ENCODE measurements around the gene DPF3. TPM values are rescaled to one million over a fixed set of nuclear protein-coding genes. Genes with fewer than 3 reads are reported as not detected.

DPF3 gene
- total and polyA plus RNA-seq, 9 donors: 1.3 to 3.9 (median 1.9) TPM

DNA sequence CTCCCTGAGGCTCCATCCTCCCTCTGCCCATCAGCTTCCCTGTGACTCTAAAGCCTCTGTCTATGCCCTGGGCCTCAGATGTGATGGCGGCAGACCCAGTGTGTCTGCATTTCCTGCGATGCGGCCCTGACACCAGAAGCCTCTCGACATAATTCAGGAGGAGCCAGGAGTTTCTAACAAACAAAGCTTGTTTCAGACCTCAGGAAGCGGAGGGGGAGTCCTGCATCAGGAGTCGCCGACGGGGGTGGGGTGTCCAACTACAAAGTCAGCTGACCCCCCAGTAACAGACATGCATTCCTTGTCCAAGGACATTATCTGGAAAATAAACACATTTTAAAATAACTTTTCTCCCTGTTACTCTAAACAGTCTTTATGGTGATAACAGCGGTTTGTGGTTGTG lies 167.5 kb downstream of the DPF3 start:
- Histone ChIP-seq H3K9me3 (replicated peaks; ENCODE audit: control insufficient read depth, low read depth, low read length) (no peaks in the 10 kb centered on the region), H3K4me1 (ENCODE audit: control insufficient read depth, insufficient read depth, low read length) (peaks cover 2% of the 10 kb centered on the region), H3K4me3 (ENCODE audit: low read length) (no peak overlapping the region), H3K27ac (ENCODE audit: low read length) (no peak overlapping the region), H3K36me3 (ENCODE audit: control insufficient read depth, insufficient read depth, low read length) (no peaks in the 10 kb centered on the region), H3K27me3 (ENCODE audit: control insufficient read depth, insufficient read depth, low read length) (peaks cover 2% of the 10 kb centered on the region)
- DNase-seq: no peak
- 63% methylated on average over 4 of the region's 9 CpGs for WGBS (ENCODE audit: insufficient coverage)

- 66% methylated on average over 3 of the region's 6 CpGs for whole genome bisulfite sequencing (ENCODE audit: insufficient coverage)
- Histone ChIP-seq H3K27ac (ENCODE audit: low read length) (no peak overlapping the region), H3K27me3 (ENCODE audit: control insufficient read depth, insufficient read depth, low read length) (no peaks in the 10 kb centered on the region)
Measured at GRCh38 chr14:72723858-72724530, 169.9 kb downstream of the DPF3 start.

GRCh38 chr14:72722201-72722785 lies 171.6 kb downstream of the DPF3 start:
- WGBS (ENCODE audit: insufficient coverage): 72% methylated on average over 10 of the region's 11 CpGs
- Histone ChIP-seq H3K9me3 (replicated peaks; ENCODE audit: control insufficient read depth, low read depth, low read length) (no peaks in the 10 kb centered on the region), H3K27me3 (ENCODE audit: control insufficient read depth, insufficient read depth, low read length) (no peaks in the 10 kb centered on the region), H3K4me3 (ENCODE audit: low read length) (no peak overlapping the region), H3K36me3 (ENCODE audit: control insufficient read depth, insufficient read depth, low read length) (no peaks in the 10 kb centered on the region), H3K27ac (ENCODE audit: low read length) (no peak overlapping the region), H3K4me1 (ENCODE audit: control insufficient read depth, insufficient read depth, low read length) (peaks cover 2% of the 10 kb centered on the region)
- DNase-seq: no peak

More at GRCh38 chr14:72723858-72724530, 169.9 kb downstream of the DPF3 start:
- Histone ChIP-seq H3K4me3 (ENCODE audit: low read length) (no peak overlapping the region), H3K36me3 (ENCODE audit: control insufficient read depth, insufficient read depth, low read length) (no peaks in the 10 kb centered on the region), H3K9me3 (replicated peaks; ENCODE audit: control insufficient read depth, low read depth, low read length) (no peaks in the 10 kb centered on the region), H3K4me1 (ENCODE audit: control insufficient read depth, insufficient read depth, low read length) (peaks cover 2% of the 10 kb centered on the region)
- DNase-seq: peak; percentile 42

- Histone ChIP-seq H3K27me3 (ENCODE audit: control insufficient read depth, insufficient read depth, low read length) (no peaks in the 10 kb centered on the region), H3K9me3 (replicated peaks; ENCODE audit: control insufficient read depth, low read depth, low read length) (no peaks in the 10 kb centered on the region), H3K27ac (ENCODE audit: low read length) (no peak overlapping the region), H3K4me1 (ENCODE audit: control insufficient read depth, insufficient read depth, low read length) (peaks cover 3% of the 10 kb centered on the region), H3K36me3 (ENCODE audit: control insufficient read depth, insufficient read depth, low read length) (no peaks in the 10 kb centered on the region), H3K4me3 (ENCODE audit: low read length) (no peak overlapping the region)
- no peak for DNase-seq
Measured at GRCh38 chr14:72721083-72721482, 172.8 kb downstream of the DPF3 start.

DNA sequence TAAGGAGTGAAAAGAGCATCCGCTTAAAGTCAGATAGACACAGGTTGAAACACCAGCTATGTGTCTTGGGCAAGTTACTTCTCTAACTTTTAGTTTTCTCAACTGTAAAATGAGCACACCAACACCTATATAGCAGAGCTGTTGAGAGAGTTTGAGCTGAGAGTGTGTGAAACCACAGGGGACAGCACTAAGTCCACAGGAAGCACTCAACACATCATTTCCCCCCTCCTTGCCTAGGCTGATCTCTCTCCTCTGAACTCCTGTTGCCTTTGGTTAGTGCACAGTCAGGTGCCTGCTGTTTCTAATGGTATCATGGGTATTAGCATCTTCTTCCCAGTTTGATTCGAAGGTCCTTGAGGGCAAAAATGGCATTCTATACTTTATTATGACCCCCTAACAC lies 176.7 kb downstream of the DPF3 start:
- Histone ChIP-seq H3K27me3 (ENCODE audit: control insufficient read depth, insufficient read depth, low read length) (no peaks in the 10 kb centered on the region), H3K9me3 (replicated peaks; ENCODE audit: control insufficient read depth, low read depth, low read length) (no peaks in the 10 kb centered on the region), H3K4me1 (ENCODE audit: control insufficient read depth, insufficient read depth, low read length) (peaks cover 19% of the 10 kb centered on the region), H3K36me3 (ENCODE audit: control insufficient read depth, insufficient read depth, low read length) (no peaks in the 10 kb centered on the region), H3K27ac (ENCODE audit: low read length) (no peak overlapping the region), H3K4me3 (ENCODE audit: low read length) (no peak overlapping the region)
- DNase-seq: no peak
- 88% methylated on average over 1 of the region's 2 CpGs for WGBS (ENCODE audit: insufficient coverage)

DNA sequence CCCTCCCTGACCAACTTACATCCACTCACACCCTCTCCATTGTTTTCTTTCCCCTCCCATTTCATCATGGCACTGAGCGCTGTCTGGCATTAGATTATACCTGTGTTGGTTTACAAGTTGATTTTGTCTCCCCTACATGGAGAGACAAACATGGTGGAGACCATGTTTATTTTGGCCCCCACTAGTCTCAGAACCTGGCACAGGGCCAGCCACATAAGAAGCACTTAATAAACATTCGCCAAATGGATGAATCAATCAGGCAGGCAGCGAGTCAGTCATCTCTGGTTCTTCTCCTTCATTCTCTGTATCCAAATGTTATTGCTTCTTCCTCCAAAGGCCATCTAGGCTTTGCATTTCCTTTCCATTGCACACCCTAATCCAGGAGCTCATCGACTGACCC lies 177.4 kb downstream of the DPF3 start:
- H3K27ac ChIP-seq (ENCODE audit: low read length): no peak overlapping the region
- no peaks in the 10 kb centered on the region for H3K36me3 ChIP-seq (ENCODE audit: control insufficient read depth, insufficient read depth, low read length)
- no peaks in the 10 kb centered on the region for H3K27me3 ChIP-seq (ENCODE audit: control insufficient read depth, insufficient read depth, low read length)
- 77% methylated on average over 3 of the region's 4 CpGs for WGBS (ENCODE audit: insufficient coverage)
- no peak for DNase-seq
- no peaks in the 10 kb centered on the region for H3K9me3 ChIP-seq (replicated peaks; ENCODE audit: control insufficient read depth, low read depth, low read length)
- H3K4me3 ChIP-seq (ENCODE audit: low read length): no peak overlapping the region
- peaks cover 19% of the 10 kb centered on the region for H3K4me1 ChIP-seq (ENCODE audit: control insufficient read depth, insufficient read depth, low read length)

- no peaks in the 10 kb centered on the region for H3K27me3 ChIP-seq (ENCODE audit: control insufficient read depth, insufficient read depth, low read length)
- H3K4me1 ChIP-seq (ENCODE audit: control insufficient read depth, insufficient read depth, low read length): peaks cover 19% of the 10 kb centered on the region
- no peaks in the 10 kb centered on the region for H3K9me3 ChIP-seq (replicated peaks; ENCODE audit: control insufficient read depth, low read depth, low read length)
- WGBS (ENCODE audit: insufficient coverage): 42% methylated on average over 7 of the region's 9 CpGs
- H3K4me3 ChIP-seq (ENCODE audit: low read length): no peak overlapping the region
- DNase-seq: peak; percentile 25
- peak overlapping the region; percentile 72 for H3K27ac ChIP-seq (ENCODE audit: low read length)
- H3K36me3 ChIP-seq (ENCODE audit: control insufficient read depth, insufficient read depth, low read length): no peaks in the 10 kb centered on the region
Measured at GRCh38 chr14:72715850-72716228, 178.1 kb downstream of the DPF3 start.

GRCh38 chr14:72715215-72715849 lies 178.6 kb downstream of the DPF3 start:
- Histone ChIP-seq H3K36me3 (ENCODE audit: control insufficient read depth, insufficient read depth, low read length) (no peaks in the 10 kb centered on the region), H3K27ac (ENCODE audit: low read length) (peak overlapping the region; percentile 72), H3K4me1 (ENCODE audit: control insufficient read depth, insufficient read depth, low read length) (peaks cover 19% of the 10 kb centered on the region), H3K9me3 (replicated peaks; ENCODE audit: control insufficient read depth, low read depth, low read length) (no peaks in the 10 kb centered on the region), H3K27me3 (ENCODE audit: control insufficient read depth, insufficient read depth, low read length) (no peaks in the 10 kb centered on the region), H3K4me3 (ENCODE audit: low read length) (no peak overlapping the region)
- WGBS (ENCODE audit: insufficient coverage): 88% methylated on average over 2 of the region's 7 CpGs
- DNase-seq: peak; percentile 22

DNA sequence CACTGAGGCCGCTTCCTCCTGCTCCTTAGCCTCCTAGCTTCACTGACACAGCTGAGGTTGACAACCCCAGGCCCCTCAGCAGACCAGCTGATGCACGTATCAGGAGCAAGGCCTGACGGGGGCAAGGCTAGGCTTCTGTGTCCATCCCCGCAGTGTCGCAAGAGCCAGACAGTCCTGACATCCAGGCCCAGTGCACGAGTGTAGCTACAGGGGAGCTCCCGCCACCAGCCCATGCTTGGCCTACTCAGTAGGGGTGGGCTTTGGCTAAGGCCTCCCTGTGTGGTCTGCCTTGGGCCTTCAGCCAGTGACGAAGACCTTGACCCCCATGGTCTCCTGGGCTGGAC lies 179.1 kb downstream of the DPF3 start:
- peak overlapping the region; percentile 72 for H3K27ac ChIP-seq (ENCODE audit: low read length)
- WGBS (ENCODE audit: insufficient coverage): 64% methylated on average over 8 of the region's 8 CpGs
- H3K36me3 ChIP-seq (ENCODE audit: control insufficient read depth, insufficient read depth, low read length): no peaks in the 10 kb centered on the region
- peaks cover 19% of the 10 kb centered on the region for H3K4me1 ChIP-seq (ENCODE audit: control insufficient read depth, insufficient read depth, low read length)
- no peak overlapping the region for H3K4me3 ChIP-seq (ENCODE audit: low read length)
- DNase-seq: no peak
- H3K27me3 ChIP-seq (ENCODE audit: control insufficient read depth, insufficient read depth, low read length): no peaks in the 10 kb centered on the region
- no peaks in the 10 kb centered on the region for H3K9me3 ChIP-seq (replicated peaks; ENCODE audit: control insufficient read depth, low read depth, low read length)

- Histone ChIP-seq H3K36me3 (ENCODE audit: control insufficient read depth, insufficient read depth, low read length) (no peaks in the 10 kb centered on the region), H3K9me3 (replicated peaks; ENCODE audit: control insufficient read depth, low read depth, low read length) (no peaks in the 10 kb centered on the region), H3K27me3 (ENCODE audit: control insufficient read depth, insufficient read depth, low read length) (no peaks in the 10 kb centered on the region), H3K4me1 (ENCODE audit: control insufficient read depth, insufficient read depth, low read length) (peaks cover 23% of the 10 kb centered on the region), H3K4me3 (ENCODE audit: low read length) (no peak overlapping the region), H3K27ac (ENCODE audit: low read length) (no peak overlapping the region)
- 83% methylated on average over 7 of the region's 14 CpGs for WGBS (ENCODE audit: insufficient coverage)
- DNase-seq: no peak
Measured at GRCh38 chr14:72714094-72714493, 179.8 kb downstream of the DPF3 start.

Data from muscle of leg (tissue), 11 donors.